Sigmoid colon (tissue), 4 donors: ENCODE results near the gene UBASH3B.

Experiments used
- CTCF ChIP-seq, 4 experiments: fragments of 450-650 bp in 3 of 4; fragments of 200-600 bp in 1 of 4; IDR thresholded peaks; one replicate each; pipeline ENCODE4 v1.5.1; 2016 to 2019; ENCODE audit warnings: antibody characterized with exemption in 4 of 4, mild to moderate bottlenecking in 3 of 4, moderate library complexity in 2 of 4
- EP300 ChIP-seq, 4 donors: sonication (generic); formaldehyde crosslinking; IDR thresholded peaks; one replicate each; pipeline ENCODE4 v1.6.1; 2017; ENCODE audit warnings: antibody characterized with exemption in 4 of 4
- POLR2A ChIP-seq, 2 donors: fragments of 450-650 bp; IDR thresholded peaks; one replicate each; pipeline ENCODE4 v1.6.1; 2016; ENCODE audit warnings: antibody characterized with exemption in 2 of 2, mild to moderate bottlenecking in 2 of 2, moderate library complexity in 2 of 2
- POLR2AphosphoS5 ChIP-seq, 4 donors: sonication (generic); formaldehyde crosslinking; IDR thresholded peaks; one replicate each; pipeline ENCODE4 v1.6.1; 2017; ENCODE audit warnings: antibody characterized with exemption in 4 of 4

- no peak for TF ChIP-seq CTCF (IDR thresholded peaks at IDR 0.05)
- TF ChIP-seq POLR2A (IDR thresholded peaks at IDR 0.05): no peak
- TF ChIP-seq POLR2AphosphoS5 (IDR thresholded peaks at IDR 0.05): no peak
- TF ChIP-seq EP300 (IDR thresholded peaks at IDR 0.05): no peak
Observed at GRCh38 chr11:122627745-122628144, 27.8 kb upstream of the UBASH3B start.
